Non-pigmented ciliary epithelial cell (primary cell): ENCODE results near the gene PRR12.

Source experiments
- DNase-seq: peaks from one replicate; pipeline ENCODE4 v3.0.0-alpha.2; 2010; ENCODE audit warnings: low read depth

The PRR12 gene

GRCh38 chr19:49645592-49645991 is 54.6 kb downstream of the PRR12 start:
- no peak for DNase-seq

GRCh38 chr19:49645995-49646394 is 55.0 kb downstream of the PRR12 start:
- DNase-seq: no peak

GRCh38 chr19:49646586-49646985 is 55.6 kb downstream of the PRR12 start:
- DNase-seq: no peak

GRCh38 chr19:49651029-49651819 is 60.2 kb downstream of the PRR12 start:
- no peak for DNase-seq

GRCh38 chr19:49651820-49652550 is 61.0 kb downstream of the PRR12 start:
- no peak for DNase-seq

GRCh38 chr19:49652551-49653465 is 61.8 kb downstream of the PRR12 start:
- DNase-seq: no peak

GRCh38 chr19:49653466-49653806 is 62.5 kb downstream of the PRR12 start:
- DNase-seq: no peak

- DNase-seq: no peak
Observed at GRCh38 chr19:49654581-49654980, 63.6 kb downstream of the PRR12 start.

GRCh38 chr19:49655570-49656455 is 64.8 kb downstream of the PRR12 start:
- no peak for DNase-seq

GRCh38 chr19:49656456-49657109 is 65.6 kb downstream of the PRR12 start:
- no peak for DNase-seq

- no peak for DNase-seq
Observed at GRCh38 chr19:49657493-49658138, 66.6 kb downstream of the PRR12 start.

GRCh38 chr19:49658139-49658517 is 67.1 kb downstream of the PRR12 start:
- no peak for DNase-seq

- DNase-seq: no peak
Observed at GRCh38 chr19:49658566-49659442, 67.8 kb downstream of the PRR12 start.

GRCh38 chr19:49660338-49660961 is 69.5 kb downstream of the PRR12 start:
- DNase-seq: no peak

- no peak for DNase-seq
Observed at GRCh38 chr19:49662011-49662410, 71.0 kb downstream of the PRR12 start.

GRCh38 chr19:49663224-49663623 is 72.2 kb downstream of the PRR12 start:
- DNase-seq: no peak

- no peak for DNase-seq
Observed at GRCh38 chr19:49664171-49665035, 73.4 kb downstream of the PRR12 start.

GRCh38 chr19:49665036-49665350 is 74.0 kb downstream of the PRR12 start:
- no peak for DNase-seq
